Hepatocyte (in vitro differentiated cells): Measurements from ENCODE around the gene CLDN6. TPM values are rescaled to one million over a fixed set of nuclear protein-coding genes. Genes with fewer than 3 reads are reported as not detected.

Experiments used
- DNase-seq: peaks from one replicate; pipeline ENCODE4 v3.0.0-alpha.2; 2016; ENCODE audit warnings: low spot score
- H2AFZ ChIP-seq: fragments of 200-600 bp; sonication (generic); 2 replicates; pipeline ENCODE4 v1.6.0; 2016; ENCODE audit warnings: antibody characterized with exemption, mild to moderate bottlenecking
- H3K27ac ChIP-seq: fragments of 200-600 bp; sonication (generic); 2 replicates; pipeline ENCODE4 v1.5.1; 2016; ENCODE audit warnings: mild to moderate bottlenecking
- H3K27me3 ChIP-seq: fragments of 200-600 bp; sonication (generic); 2 replicates; pipeline ENCODE4 v1.6.1; 2016
- H3K36me3 ChIP-seq: fragments of 200-600 bp; sonication (generic); replicated peaks from 2 replicates; pipeline ENCODE4 v1.5.1; 2016; ENCODE audit warnings: low read depth; ENCODE audit not compliant: insufficient read depth
- H3K4me1 ChIP-seq: fragments of 200-600 bp; sonication (generic); 2 replicates; pipeline ENCODE4 v1.5.1; 2016; ENCODE audit warnings: mild to moderate bottlenecking, moderate library complexity; ENCODE audit not compliant: insufficient read depth
- H3K4me2 ChIP-seq: fragments of 200-600 bp; sonication (generic); 2 replicates; pipeline ENCODE4 v1.6.0; 2016
- H3K4me3 ChIP-seq: fragments of 200-600 bp; sonication (generic); 2 replicates; pipeline ENCODE4 v1.5.1; 2016; ENCODE audit warnings: mild to moderate bottlenecking
- H3K79me2 ChIP-seq: fragments of 200-600 bp; sonication (generic); 2 replicates; pipeline ENCODE4 v1.6.0; 2017; ENCODE audit warnings: mild to moderate bottlenecking
- H3K9me2 ChIP-seq: fragments of 200-600 bp; sonication (generic); replicated peaks from 2 replicates; pipeline ENCODE4 v1.6.0; 2017; ENCODE audit warnings: mild to moderate bottlenecking; ENCODE audit not compliant: insufficient read depth
- H3K9me3 ChIP-seq: fragments of 200-600 bp; sonication (generic); 2 replicates; pipeline ENCODE4 v1.5.1; 2016; ENCODE audit warnings: low read depth, mild to moderate bottlenecking
- H4K20me1 ChIP-seq: fragments of 200-600 bp; sonication (generic); 2 replicates; pipeline ENCODE4 v1.6.0; 2016; ENCODE audit warnings: mild to moderate bottlenecking; ENCODE audit not compliant: insufficient read depth, poor library complexity, severe bottlenecking
- CTCF ChIP-seq: fragments of 200-600 bp; sonication (generic); IDR thresholded peaks from 2 replicates; pipeline ENCODE4 v1.5.1; 2016; ENCODE audit warnings: antibody characterized with exemption, mild to moderate bottlenecking; ENCODE audit not compliant: poor library complexity
- EZH2 ChIP-seq: fragments of 200-600 bp; sonication (generic); IDR thresholded peaks from 2 replicates; pipeline ENCODE4 v1.6.1; 2016; ENCODE audit warnings: antibody characterized with exemption, mild to moderate bottlenecking, borderline replicate concordance
- EZH2phosphoT487 ChIP-seq: fragments of 200-600 bp; sonication (generic); IDR thresholded peaks from one replicate; pipeline ENCODE4 v1.6.1; 2018; ENCODE audit warnings: antibody characterized with exemption, mild to moderate bottlenecking, low read depth, moderate library complexity; ENCODE audit not compliant: unreplicated experiment, severe bottlenecking
- WGBS: methylation state at CpG from one replicate; pipeline ENCODE4 v1.1.6; 2016; ENCODE audit warnings: low lambda C conversion rate; ENCODE audit errors: missing lambda C conversion rate; 5-methylcytosine and 5-hydroxymethylcytosine counted together
- polyA plus RNA-seq: library from polyadenylated mRNA; unstranded; fragments of >200 nt; fragmentation: Nextera tagmentation; extraction: Ambion mirVana; gene quantifications from 2 replicates; pipeline ENCODE4 v1.2.1, GENCODE V29; 2016
- total RNA-seq: library from RNA; depleted of rRNA; stranded (reverse); fragments of >200 nt; gene quantifications from 2 replicates; pipeline ENCODE4 v1.2.3, GENCODE V29; 2014

Gene CLDN6
- total and polyA plus RNA-seq, 2 experiments from 2014 or later: 258 to 568 TPM

DNA sequence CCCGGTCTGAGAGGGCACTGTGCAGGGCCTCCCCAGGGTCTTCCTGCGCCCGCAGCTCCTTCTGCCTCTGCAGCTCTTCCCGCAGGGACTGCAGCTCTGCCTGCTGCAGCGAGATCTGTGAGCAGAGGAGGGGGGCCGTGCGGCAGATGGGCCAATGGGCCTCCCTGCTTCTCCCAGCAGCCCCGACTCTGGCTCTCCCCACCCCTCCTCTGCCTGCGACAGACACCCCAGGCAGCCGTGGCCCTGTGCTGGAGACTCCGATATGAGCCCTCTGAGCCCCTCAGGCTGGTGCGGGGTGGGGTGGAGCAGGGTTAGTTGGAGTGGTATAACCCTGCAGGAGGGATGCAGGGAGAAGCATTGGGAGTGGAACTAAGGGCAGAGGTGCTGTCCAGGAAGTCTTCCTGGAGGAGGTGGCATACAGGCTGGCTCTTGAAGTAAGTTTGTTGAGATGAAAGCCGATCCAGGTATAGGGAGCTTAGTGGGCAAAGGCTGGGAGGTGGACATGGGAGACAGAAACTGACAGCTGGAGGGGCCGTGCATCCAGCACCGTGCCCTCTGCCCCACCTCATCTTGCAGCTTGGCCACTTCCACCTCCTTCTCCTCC, 10.8 kb upstream of the CLDN6 start:
- no peak for DNase-seq
- peaks cover 12% of the 10 kb centered on the region for H3K79me2 ChIP-seq
- H3K4me3 ChIP-seq: no peak overlapping the region
- H3K9me3 ChIP-seq: no peaks in the 10 kb centered on the region
- no peak for TF ChIP-seq EZH2phosphoT487
- H3K36me3 ChIP-seq: no peaks in the 10 kb centered on the region
- H3K4me2 ChIP-seq: no peak overlapping the region
- no peak overlapping the region for H2AFZ ChIP-seq
- no peaks in the 10 kb centered on the region for H3K27me3 ChIP-seq
- H3K27ac ChIP-seq: no peak overlapping the region
- H3K9me2 ChIP-seq: no peaks in the 10 kb centered on the region
- H4K20me1 ChIP-seq: peaks cover 5% of the 10 kb centered on the region
- peaks cover 8% of the 10 kb centered on the region for H3K4me1 ChIP-seq
- WGBS: 94% methylated on average over 13 of the region's 15 CpGs

DNA sequence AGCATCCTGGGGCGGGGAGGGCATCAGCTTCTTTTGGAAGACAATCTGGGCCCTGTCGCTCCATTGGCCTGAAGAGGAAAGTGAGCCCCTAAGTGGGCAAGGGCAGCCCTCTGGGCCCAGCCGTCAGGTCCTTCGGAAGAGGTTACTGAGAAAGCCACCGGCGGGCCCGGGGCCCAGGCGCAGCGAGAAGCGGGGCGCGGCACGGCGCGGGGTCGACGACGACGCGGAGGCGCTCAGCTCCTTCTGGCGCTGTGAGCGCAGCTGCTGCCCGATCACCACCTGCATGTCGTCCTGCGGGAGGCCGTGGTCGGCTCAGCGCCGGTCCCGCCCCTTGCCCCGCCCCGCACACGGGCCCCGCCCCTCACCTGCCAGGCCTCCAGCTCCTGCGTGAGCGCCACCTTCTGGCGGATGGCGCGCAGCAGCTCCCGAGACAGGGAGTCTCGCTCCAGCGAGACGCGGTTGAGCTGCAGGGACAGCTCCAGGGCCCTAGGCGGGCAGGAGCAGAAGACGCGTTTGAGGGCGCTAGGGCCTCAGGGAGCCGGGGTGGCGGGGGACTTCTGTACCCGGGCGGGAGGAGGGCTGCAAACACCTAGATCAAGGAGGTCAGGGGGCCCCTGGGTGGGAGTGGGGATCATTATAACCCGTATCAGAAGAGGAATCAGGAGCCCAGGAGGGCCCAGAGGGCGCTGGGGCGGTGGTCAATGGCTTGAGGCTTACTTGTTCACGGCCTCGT, 10.2 kb upstream of the CLDN6 start:
- Histone ChIP-seq H3K4me2 (peak overlapping the region; percentile 73), H3K27ac (peak overlapping the region; percentile 70), H3K36me3 (no peaks in the 10 kb centered on the region), H3K9me2 (no peaks in the 10 kb centered on the region), H4K20me1 (peaks cover 5% of the 10 kb centered on the region), H3K4me1 (peaks cover 12% of the 10 kb centered on the region), H3K4me3 (no peak overlapping the region), H3K9me3 (no peaks in the 10 kb centered on the region), H2AFZ (no peak overlapping the region), H3K79me2 (peaks cover 12% of the 10 kb centered on the region), H3K27me3 (no peaks in the 10 kb centered on the region)
- 10% methylated on average over 41 of the region's 58 CpGs for WGBS
- peak; percentile 95 for DNase-seq
- TF ChIP-seq CTCF (peak; percentile 94), EZH2phosphoT487 (no peak), EZH2 (no peak)

- Histone ChIP-seq H3K27ac (no peak overlapping the region), H3K9me2 (no peaks in the 10 kb centered on the region), H3K36me3 (no peaks in the 10 kb centered on the region), H4K20me1 (peaks cover 5% of the 10 kb centered on the region), H3K4me3 (no peak overlapping the region), H2AFZ (no peak overlapping the region), H3K27me3 (no peaks in the 10 kb centered on the region), H3K79me2 (peaks cover 15% of the 10 kb centered on the region), H3K4me2 (no peak overlapping the region), H3K9me3 (no peaks in the 10 kb centered on the region), H3K4me1 (peaks cover 20% of the 10 kb centered on the region)
- TF ChIP-seq EZH2 (no peak), CTCF (no peak), EZH2phosphoT487 (no peak)
- WGBS: 93% methylated on average over 8 of the region's 8 CpGs
- no peak for DNase-seq
Observed at GRCh38 chr16:3027489-3027795, 9.5 kb upstream of the CLDN6 start.

GRCh38 chr16:3026609-3027488, 8.9 kb upstream of the CLDN6 start:
- no peaks in the 10 kb centered on the region for H3K27me3 ChIP-seq
- H2AFZ ChIP-seq: no peak overlapping the region
- no peaks in the 10 kb centered on the region for H3K9me3 ChIP-seq
- 97% methylated on average over 24 of the region's 24 CpGs for WGBS
- peak; percentile 8 for DNase-seq
- H3K27ac ChIP-seq: no peak overlapping the region
- H3K9me2 ChIP-seq: no peaks in the 10 kb centered on the region
- no peak overlapping the region for H3K4me2 ChIP-seq
- no peak overlapping the region for H3K4me3 ChIP-seq
- peaks cover 23% of the 10 kb centered on the region for H3K4me1 ChIP-seq
- peaks cover 15% of the 10 kb centered on the region for H3K79me2 ChIP-seq
- no peaks in the 10 kb centered on the region for H3K36me3 ChIP-seq
- TF ChIP-seq CTCF (no peak), EZH2phosphoT487 (no peak), EZH2 (no peak)
- H4K20me1 ChIP-seq: peaks cover 5% of the 10 kb centered on the region
